Measurements from ENCODE around the gene PIP.

The PIP gene

DNA sequence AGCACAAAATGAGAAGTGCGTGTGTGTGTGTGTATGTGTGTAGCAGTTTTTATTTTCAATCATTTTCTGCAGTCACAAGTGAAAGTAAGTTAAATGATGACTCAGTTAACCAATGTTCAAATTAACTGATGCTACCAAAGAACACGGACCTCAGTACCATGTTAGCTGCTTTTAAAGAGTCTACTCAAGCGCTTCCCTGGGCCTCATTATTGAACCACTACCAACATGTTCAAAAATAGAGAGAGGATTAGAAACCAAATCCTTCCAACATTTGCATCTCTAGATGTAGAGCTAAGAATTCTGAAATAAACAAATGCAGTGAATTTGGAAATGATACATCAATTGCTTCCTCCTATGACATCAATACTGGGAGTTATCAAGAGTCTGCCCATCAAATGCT is 51.1 kb downstream of the PIP start, which contains the start of gene TAS2R39:
Gene TAS2R39, plus strand, starts transcription at position 396 of the 400 bp plus-strand sequence. Its CDS starts 0 bp downstream, at position 396.
- FAIRE-seq = no peak
- no peak for TF ChIP-seq CTCF (IDR thresholded peaks at IDR 0.05; ENCODE audit: insufficient read depth, missing control alignments)

GRCh38 chr7:143185551-143185950 is 53.7 kb downstream of the PIP start:
- TF ChIP-seq CTCF (IDR thresholded peaks at IDR 0.05; ENCODE audit: insufficient read depth, missing control alignments) = no peak
- DNase-seq (ENCODE audit: insufficient read length, low spot score) (no peak), FAIRE-seq (no peak)

More for the DNA sequence above, 51.1 kb downstream of the PIP start, which contains the start of gene TAS2R39:
- DNase-seq (ENCODE audit: insufficient read length, low spot score) = no peak

DNA sequence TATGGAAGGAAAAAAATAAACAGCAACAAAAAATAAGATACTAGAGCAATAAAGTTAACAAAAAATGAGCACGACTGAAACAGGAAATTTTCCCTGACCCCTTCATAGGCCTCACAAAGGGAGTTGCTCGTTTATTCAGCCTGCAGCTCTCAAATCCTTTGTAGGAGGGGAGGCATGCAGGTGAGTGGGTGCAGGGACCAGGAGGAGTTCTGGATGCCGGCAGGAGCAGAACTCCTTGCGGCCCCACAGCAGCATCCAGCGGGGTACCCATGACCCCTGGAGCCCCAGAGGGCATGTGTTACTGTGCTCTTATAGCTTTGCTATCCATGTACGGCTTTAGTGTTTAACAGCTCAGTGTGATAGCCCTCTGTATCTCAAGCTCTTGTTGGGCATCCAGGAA is 57.1 kb downstream of the PIP start:
- FAIRE-seq (no peak), DNase-seq (ENCODE audit: insufficient read length, low spot score) (no peak)
- no peak for TF ChIP-seq CTCF (IDR thresholded peaks at IDR 0.05; ENCODE audit: insufficient read depth, missing control alignments)

Data from D721Med (cell line).